Fibroblast of skin of back (primary cell): Measurements from ENCODE around the gene G6PD.
"Not testable (repeated sequence)": the region's sequence is repeated elsewhere in the genome, so short reads cannot be mapped to it uniquely, and the experiment has no call there.

Source experiments
- DNase-seq: peaks from one replicate; pipeline ENCODE4 v3.0.0-alpha.2; 2013

G6PD gene

GRCh38 chrX:154542723-154543424 lies 3.8 kb downstream of the G6PD start:
- no peak for DNase-seq

GRCh38 chrX:154541896-154542722 lies 4.5 kb downstream of the G6PD start:
- DNase-seq: peak; percentile 94

- no peak for DNase-seq
These were observed 5.1 kb downstream of the G6PD start for GRCh38 chrX:154541589-154541895.

DNA sequence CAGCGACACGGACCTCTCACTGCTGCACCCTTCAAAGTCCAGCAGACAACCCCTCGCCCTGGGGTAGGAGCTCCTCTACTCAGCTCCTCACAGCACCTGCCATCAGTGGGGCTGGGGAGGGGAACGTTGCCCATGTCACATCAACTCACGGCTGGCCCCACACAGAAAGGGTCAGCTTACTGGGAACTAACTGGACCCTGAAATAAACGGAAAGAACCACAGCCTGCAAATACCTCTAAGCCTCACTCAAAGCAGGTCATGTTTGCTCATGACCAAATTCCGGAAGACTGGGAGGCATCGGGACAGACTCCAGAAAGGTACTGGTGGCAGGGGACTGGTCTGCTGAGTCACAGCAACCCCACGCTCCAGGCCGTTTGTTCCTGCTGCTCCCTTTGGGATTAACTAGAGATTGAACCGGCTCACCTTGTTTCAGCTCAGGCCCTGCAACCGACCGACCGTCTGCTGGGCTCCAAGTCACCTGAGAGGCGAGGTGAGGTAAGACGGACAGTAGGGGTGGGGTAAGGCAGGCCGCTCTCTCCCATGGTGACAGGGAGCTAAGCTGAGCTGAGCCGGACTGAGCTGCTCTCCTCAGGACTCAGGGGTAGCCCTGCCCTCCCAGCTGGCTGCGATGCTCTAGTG lies 5.6 kb downstream of the G6PD start:
- DNase-seq: no peak

GRCh38 chrX:154540365-154540764 lies 6.3 kb downstream of the G6PD start:
- not testable (repeated sequence) for DNase-seq

- DNase-seq: no peak
These were observed 7.6 kb downstream of the G6PD start for GRCh38 chrX:154539077-154539476.

DNA sequence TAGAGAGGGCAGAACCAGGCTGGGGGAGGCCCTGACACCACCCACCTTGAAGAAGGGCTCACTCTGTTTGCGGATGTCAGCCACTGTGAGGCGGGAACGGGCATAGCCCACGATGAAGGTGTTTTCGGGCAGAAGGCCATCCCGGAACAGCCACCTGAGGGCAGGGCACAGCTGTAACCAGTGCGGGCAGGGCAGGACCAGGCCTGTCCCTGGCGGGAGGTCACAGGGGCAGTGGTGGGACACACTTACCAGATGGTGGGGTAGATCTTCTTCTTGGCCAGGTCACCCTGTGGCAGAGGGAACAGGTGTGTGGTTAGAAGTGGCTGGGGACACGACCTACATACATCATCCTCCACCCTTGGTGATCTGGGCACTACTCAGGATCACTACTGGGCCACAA lies 10.8 kb downstream of the G6PD start:
- DNase-seq: no peak

DNA sequence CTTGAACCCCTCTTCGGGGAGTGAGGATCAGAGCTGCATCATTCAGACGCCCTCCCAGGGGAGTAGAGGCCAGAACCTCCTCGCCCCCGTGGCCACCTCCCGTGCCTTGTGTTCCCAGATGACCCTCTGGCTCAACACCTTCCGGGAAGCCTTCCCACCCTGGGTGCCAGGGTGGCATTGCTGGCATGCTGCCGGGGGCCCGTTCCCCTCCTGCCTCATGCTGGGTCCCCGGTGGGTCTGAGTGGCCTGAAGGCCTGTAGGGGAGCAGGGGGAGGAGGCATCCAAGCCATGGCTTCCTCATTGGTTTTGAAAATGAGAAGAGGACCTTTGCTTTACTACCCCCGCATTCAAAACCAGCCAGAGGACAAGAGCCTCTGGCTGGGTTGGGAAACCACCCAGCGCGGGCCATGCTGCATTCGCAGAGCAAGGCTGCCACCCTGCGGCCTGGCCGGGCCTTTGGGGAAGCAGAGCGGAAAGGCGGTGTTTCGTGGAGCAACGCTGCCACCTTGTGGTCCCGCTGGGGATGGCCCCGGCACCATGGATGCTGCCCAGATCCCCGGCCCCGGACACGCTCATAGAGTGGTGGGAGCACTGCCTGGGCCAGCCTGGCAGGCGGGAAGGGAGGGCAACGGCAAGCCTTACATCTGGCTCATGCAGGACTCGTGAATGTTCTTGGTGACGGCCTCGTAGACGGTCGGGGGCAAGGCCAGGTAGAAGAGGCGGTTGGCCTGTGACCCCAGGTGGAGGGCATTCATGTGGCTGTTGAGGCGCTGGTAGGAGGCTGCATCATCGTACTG lies 11.9 kb downstream of the G6PD start:
- peak; percentile 74 for DNase-seq

DNA sequence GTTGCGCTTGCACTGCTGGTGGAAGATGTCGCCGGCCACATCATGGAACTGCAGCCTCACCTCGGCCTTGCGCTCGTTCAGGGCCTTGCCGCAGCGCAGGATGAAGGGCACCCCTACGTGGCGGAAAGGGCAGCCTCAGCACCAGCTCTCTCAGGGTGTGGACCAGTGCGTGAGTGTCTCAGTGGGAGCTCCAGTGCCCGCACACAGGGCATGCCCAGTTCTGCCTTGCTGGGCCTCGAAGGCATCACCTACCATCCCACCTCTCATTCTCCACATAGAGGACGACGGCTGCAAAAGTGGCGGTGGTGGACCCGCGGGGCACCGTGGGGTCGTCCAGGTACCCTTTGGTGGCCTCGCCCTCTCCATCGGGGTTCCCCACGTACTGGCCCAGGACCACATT lies 14.0 kb downstream of the G6PD start:
- DNase-seq: no peak

GRCh38 chrX:154531626-154532025 lies 15.0 kb downstream of the G6PD start:
- peak; percentile 57 for DNase-seq

- DNase-seq: no peak
These were observed 16.4 kb downstream of the G6PD start for GRCh38 chrX:154530286-154530685.

DNA sequence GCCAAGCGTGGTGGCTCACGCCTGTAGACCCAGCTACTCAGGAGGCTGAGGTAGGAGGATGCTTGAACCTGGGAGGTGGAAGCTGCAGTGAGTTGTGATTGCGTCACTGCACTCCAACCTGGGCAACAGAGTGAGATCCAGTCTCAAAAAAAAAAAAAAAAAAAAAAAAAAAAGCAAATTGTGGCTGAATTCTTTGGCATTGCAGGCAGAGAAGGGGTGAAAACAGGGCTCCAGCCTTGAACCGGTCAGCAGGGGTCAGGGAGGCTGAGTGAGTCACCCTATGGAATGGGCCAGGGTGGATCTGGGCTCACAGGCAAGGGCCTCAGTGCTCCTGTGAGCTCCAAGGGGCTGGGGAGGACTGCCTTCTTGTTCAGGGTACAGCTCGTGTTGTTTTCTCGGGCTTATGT lies 17.4 kb downstream of the G6PD start:
- no peak for DNase-seq

DNA sequence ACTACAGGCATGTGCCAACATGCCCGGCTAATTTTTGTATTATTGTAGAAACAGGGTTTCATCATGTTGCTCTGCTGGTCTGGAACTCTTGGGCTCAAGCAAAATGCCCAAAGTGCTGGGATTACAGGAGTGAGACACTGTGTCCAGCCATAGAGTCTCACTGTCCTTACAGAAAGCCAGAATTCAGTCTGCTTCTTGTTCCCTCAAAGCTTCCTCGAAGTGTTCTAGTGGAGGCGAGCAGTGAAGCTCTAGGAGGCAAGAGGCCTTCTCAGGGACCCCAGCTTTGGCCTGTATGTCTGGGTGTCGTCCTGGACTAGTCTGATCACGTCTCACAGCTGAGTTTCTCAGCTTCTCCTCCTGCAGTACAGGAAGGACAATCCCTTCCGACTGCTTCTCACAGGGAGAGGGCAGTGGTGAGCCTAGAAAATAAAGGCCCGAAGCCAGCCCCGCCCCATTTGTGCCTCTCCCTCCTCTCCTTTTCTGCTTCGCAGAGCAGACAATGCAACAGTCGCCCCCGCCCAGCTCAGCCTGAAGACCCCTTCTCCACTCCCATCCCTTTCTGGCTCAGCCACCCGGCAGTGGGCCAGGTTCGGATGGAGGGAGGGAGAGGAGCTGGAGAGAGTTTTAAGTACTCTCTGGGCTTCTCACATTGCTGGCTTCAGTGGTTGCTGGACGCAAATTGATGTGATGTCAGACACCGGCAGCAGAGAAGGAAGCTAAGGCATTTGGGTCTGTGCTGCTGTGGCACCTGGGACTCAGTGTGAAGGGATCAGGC lies 19.6 kb downstream of the G6PD start:
- DNase-seq: peak; percentile 75

DNA sequence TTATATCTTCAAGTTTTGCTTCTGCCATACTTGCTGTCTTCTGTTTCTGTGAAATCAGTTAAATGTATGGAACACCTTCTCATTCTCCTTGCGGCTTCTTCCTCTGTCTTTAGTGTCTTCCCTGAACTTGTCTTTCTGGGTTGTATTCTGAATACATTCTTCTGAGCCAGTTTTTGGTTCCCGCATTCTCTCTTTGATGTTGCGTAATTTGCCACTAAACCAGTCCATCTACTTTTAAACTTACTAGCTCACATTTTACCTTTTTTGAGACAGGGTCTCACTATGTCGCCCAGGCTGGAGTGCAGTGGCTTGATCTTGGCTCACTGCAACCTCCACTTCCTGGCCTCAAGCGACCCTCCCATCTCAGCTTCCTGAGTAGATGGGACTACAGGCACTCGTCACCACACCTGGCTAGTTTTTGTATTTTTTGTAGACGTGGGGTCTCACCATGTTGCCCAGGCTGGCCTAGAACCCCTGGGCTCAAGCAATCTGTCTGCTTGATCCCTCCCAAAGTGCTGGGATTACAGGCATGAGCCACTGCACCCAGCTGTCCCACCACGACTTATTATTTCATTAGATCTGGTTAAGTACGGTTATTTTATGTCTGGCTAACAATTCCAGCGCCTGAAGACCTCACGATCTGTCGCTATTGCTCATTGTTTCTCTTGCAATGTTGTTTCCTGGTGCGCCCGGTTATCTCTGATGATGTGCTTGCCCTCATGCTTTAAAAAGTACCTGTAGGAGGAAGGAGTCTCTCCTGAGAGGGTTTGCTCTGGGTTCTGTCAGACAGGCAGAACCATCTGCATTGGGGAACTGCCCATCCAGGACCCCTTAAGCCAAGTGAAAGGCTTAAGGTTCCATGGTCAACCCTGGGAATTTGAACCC lies 20.8 kb downstream of the G6PD start:
- DNase-seq: no peak

DNA sequence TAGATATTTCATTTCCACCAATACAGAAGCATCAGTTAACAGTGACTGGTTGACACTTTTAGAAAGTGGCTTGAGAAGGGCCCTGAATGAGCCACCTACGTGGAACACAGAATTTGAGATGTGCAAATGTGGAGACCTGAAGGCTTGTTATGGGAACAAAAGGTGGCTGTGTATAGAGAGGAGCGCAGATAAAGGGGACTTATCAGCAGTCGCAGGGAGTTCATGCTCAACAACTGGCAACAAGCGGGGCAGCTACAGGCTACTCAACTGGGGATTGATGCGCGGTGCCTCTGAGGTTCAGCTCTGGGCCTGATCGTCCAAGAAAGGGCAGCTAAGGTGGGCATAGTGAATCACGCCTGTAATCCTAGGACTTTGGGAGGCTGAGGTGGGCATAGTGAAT lies 27.3 kb downstream of the G6PD start:
- DNase-seq: no peak

DNA sequence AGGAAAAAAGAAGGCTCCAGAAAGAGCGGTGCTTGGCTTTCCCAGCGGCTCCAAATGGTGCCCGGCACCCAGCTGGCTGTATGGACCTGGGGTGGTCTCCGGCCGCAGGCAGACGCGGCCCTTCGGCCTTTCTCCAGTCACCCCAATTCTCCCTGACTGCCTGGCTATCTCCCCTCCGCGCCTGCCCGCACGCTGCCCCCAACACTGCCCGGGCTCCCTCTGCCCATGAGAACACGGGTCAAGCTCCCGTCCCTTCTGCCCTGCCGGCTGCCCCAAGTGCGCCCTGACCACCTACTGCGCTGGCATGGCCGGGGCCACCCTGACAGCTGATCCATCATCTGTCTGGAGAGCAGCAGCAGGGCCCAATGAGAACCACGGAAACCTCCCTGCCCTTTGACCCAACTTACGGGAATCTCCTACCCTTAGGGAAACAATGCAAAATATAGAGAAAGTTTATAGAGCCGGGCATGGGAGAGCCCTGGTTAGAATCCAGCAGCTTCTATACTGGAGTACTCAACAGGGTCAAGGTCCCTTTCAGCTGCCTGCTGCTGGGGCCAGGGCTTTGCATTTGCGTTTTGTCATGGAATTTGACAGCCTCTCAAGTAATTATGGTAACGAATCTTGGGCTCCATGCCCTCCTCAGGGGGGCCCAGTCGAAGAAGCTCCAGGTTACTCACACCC lies 29.4 kb downstream of the G6PD start:
- no peak for DNase-seq

GRCh38 chrX:154516656-154517100 lies 30.0 kb downstream of the G6PD start:
- peak; percentile 27 for DNase-seq

GRCh38 chrX:154515966-154516655 lies 30.5 kb downstream of the G6PD start, which contains the start of gene FAM3A:
TSS of gene FAM3A (minus strand) at chrX:154516232. CDS start at chrX:154515772, 460 bp downstream.
- peak; percentile 83 for DNase-seq
